Panc1 (cell line): Measurements from ENCODE around the gene WNK1.

ENCODE experiments used
- CTCF ChIP-seq: fragments of 450-650 bp; IDR thresholded peaks from 2 replicates; pipeline ENCODE4 v1.5.1; 2017; ENCODE audit warnings: mild to moderate bottlenecking
- POLR2AphosphoS5 ChIP-seq: IDR thresholded peaks from 2 replicates; pipeline ENCODE4 v1.6.1; 2012; ENCODE audit warnings: mild to moderate bottlenecking, low read depth, low read length, moderate library complexity
- REST ChIP-seq, 2 experiments: IDR thresholded peaks; 2 replicates each; pipeline ENCODE4 v1.6.1; 2011 to 2012; ENCODE audit warnings: low read depth in 2 of 2, control low read depth in 1 of 2, low read length in 1 of 2, mild to moderate bottlenecking in 1 of 2, moderate library complexity in 1 of 2; ENCODE audit not compliant: insufficient read depth in 1 of 2
- SIN3A ChIP-seq: IDR thresholded peaks from 2 replicates; pipeline ENCODE4 v1.6.1; 2012; ENCODE audit warnings: low read depth, mild to moderate bottlenecking, low read length, moderate library complexity, borderline replicate concordance; ENCODE audit not compliant: insufficient read depth

- TF ChIP-seq CTCF (no peak), REST (IDR thresholded peaks at IDR 0.05; ENCODE audit: insufficient read depth in 1 of 2, low read depth in 2 of 2, low read length in 1 of 2) (no peak), POLR2AphosphoS5 (no peak), SIN3A (no peak)
Measured at GRCh38 chr12:922285-922684, 169.9 kb downstream of the WNK1 start.
